Measurements from ENCODE around the gene PEX16.

The PEX16 gene

GRCh38 chr11:45895553-45896259, 22.0 kb downstream of the PEX16 start:
- DNase-seq, result no peak

GRCh38 chr11:45894555-45895247, 23.0 kb downstream of the PEX16 start:
- DNase-seq, result no peak

GRCh38 chr11:45892856-45893255, 24.8 kb downstream of the PEX16 start:
- no peak for DNase-seq

- no peak for DNase-seq
These were observed 26.7 kb downstream of the PEX16 start for GRCh38 chr11:45890886-45891550.

GRCh38 chr11:45889966-45890365, 27.7 kb downstream of the PEX16 start:
- DNase-seq, result no peak

- no peak for DNase-seq
These were observed 28.1 kb downstream of the PEX16 start for GRCh38 chr11:45889555-45889954.

- no peak for DNase-seq
These were observed 30.1 kb downstream of the PEX16 start for GRCh38 chr11:45887587-45887986.

- no peak for DNase-seq
These were observed 30.7 kb downstream of the PEX16 start for GRCh38 chr11:45886816-45887520.

GRCh38 chr11:45885921-45886721, 31.6 kb downstream of the PEX16 start:
- peak; percentile 58 for DNase-seq

GRCh38 chr11:45885274-45885920, 32.3 kb downstream of the PEX16 start, which contains the start of gene MAPK8IP1:
Gene MAPK8IP1, plus strand, starts transcription at chr11:45885651. Its CDS starts 170 bp downstream, at chr11:45885821.
- peak; percentile 87 for DNase-seq

- no peak for DNase-seq
These were observed 33.0 kb downstream of the PEX16 start for GRCh38 chr11:45884596-45885185.

- no peak for DNase-seq
These were observed 35.8 kb downstream of the PEX16 start for GRCh38 chr11:45881708-45882368.

- DNase-seq, result no peak
These were observed 36.7 kb downstream of the PEX16 start for GRCh38 chr11:45880772-45881570.

GRCh38 chr11:45879803-45880686, 37.6 kb downstream of the PEX16 start:
- peak; percentile 30 for DNase-seq

- DNase-seq, result no peak
These were observed 39.8 kb downstream of the PEX16 start for GRCh38 chr11:45877845-45878244.

GRCh38 chr11:45877221-45877620, 40.5 kb downstream of the PEX16 start:
- no peak for DNase-seq

GRCh38 chr11:45876401-45876800, 41.3 kb downstream of the PEX16 start:
- DNase-seq, result no peak

GRCh38 chr11:45872651-45873356, 44.9 kb downstream of the PEX16 start:
- peak; percentile 71 for DNase-seq

All from NCI-H146 (cell line).